Kidney tubule cell (primary cell): ENCODE measurements around the gene INSYN1.

Experiments
- DNase-seq: peaks from one replicate; pipeline ENCODE4 v3.0.0-alpha.2; 2018; ENCODE audit warnings: low spot score

Gene INSYN1

GRCh38 chr15:73777741-73778140, 24.6 kb upstream of the INSYN1 start:
- DNase-seq, result no peak

- DNase-seq, result no peak
Measured at GRCh38 chr15:73773428-73773827, 20.3 kb upstream of the INSYN1 start.

- DNase-seq, result no peak
Measured at GRCh38 chr15:73771385-73772045, 18.4 kb upstream of the INSYN1 start.

GRCh38 chr15:73770050-73770449, 16.9 kb upstream of the INSYN1 start:
- no peak for DNase-seq

- DNase-seq, result no peak
Measured at GRCh38 chr15:73767806-73768501, 14.8 kb upstream of the INSYN1 start.

GRCh38 chr15:73766598-73766997, 13.4 kb upstream of the INSYN1 start:
- no peak for DNase-seq

GRCh38 chr15:73765778-73766177, 12.6 kb upstream of the INSYN1 start:
- no peak for DNase-seq

GRCh38 chr15:73763931-73764330, 10.8 kb upstream of the INSYN1 start:
- no peak for DNase-seq

- no peak for DNase-seq
Measured at GRCh38 chr15:73760330-73761329, 7.5 kb upstream of the INSYN1 start.

GRCh38 chr15:73758461-73758860, 5.3 kb upstream of the INSYN1 start:
- no peak for DNase-seq

- DNase-seq, result no peak
Measured at GRCh38 chr15:73757571-73757970, 4.4 kb upstream of the INSYN1 start.

- no peak for DNase-seq
Measured at GRCh38 chr15:73756947-73757513, 3.9 kb upstream of the INSYN1 start.

- no peak for DNase-seq
Measured at GRCh38 chr15:73756390-73756789, 3.2 kb upstream of the INSYN1 start.

- no peak for DNase-seq
Measured at GRCh38 chr15:73755946-73756345, 2.8 kb upstream of the INSYN1 start.

GRCh38 chr15:73755481-73755880, 2.3 kb upstream of the INSYN1 start:
- DNase-seq, result no peak

- no peak for DNase-seq
Measured at GRCh38 chr15:73754461-73754860, 1.3 kb upstream of the INSYN1 start.

- DNase-seq, result no peak
Measured at GRCh38 chr15:73752806-73753193, 351 bp downstream of the INSYN1 start.

- no peak for DNase-seq
Measured at GRCh38 chr15:73751899-73752805, 999 bp downstream of the INSYN1 start.

- DNase-seq, result no peak
Measured at GRCh38 chr15:73751511-73751898, 1.6 kb downstream of the INSYN1 start.

GRCh38 chr15:73750951-73751350, 2.2 kb downstream of the INSYN1 start:
- DNase-seq, result no peak

GRCh38 chr15:73750438-73750837, 2.7 kb downstream of the INSYN1 start:
- no peak for DNase-seq
